ENCODE measurements around the gene LIN28A. TPM values are rescaled to one million over a fixed set of nuclear protein-coding genes. Genes with fewer than 3 reads are reported as not detected.

Gene LIN28A
- total and polyA plus RNA-seq, 2 experiments from 2014 or later, result 604 to 1,571 TPM

- TF ChIP-seq, protein P1, sequence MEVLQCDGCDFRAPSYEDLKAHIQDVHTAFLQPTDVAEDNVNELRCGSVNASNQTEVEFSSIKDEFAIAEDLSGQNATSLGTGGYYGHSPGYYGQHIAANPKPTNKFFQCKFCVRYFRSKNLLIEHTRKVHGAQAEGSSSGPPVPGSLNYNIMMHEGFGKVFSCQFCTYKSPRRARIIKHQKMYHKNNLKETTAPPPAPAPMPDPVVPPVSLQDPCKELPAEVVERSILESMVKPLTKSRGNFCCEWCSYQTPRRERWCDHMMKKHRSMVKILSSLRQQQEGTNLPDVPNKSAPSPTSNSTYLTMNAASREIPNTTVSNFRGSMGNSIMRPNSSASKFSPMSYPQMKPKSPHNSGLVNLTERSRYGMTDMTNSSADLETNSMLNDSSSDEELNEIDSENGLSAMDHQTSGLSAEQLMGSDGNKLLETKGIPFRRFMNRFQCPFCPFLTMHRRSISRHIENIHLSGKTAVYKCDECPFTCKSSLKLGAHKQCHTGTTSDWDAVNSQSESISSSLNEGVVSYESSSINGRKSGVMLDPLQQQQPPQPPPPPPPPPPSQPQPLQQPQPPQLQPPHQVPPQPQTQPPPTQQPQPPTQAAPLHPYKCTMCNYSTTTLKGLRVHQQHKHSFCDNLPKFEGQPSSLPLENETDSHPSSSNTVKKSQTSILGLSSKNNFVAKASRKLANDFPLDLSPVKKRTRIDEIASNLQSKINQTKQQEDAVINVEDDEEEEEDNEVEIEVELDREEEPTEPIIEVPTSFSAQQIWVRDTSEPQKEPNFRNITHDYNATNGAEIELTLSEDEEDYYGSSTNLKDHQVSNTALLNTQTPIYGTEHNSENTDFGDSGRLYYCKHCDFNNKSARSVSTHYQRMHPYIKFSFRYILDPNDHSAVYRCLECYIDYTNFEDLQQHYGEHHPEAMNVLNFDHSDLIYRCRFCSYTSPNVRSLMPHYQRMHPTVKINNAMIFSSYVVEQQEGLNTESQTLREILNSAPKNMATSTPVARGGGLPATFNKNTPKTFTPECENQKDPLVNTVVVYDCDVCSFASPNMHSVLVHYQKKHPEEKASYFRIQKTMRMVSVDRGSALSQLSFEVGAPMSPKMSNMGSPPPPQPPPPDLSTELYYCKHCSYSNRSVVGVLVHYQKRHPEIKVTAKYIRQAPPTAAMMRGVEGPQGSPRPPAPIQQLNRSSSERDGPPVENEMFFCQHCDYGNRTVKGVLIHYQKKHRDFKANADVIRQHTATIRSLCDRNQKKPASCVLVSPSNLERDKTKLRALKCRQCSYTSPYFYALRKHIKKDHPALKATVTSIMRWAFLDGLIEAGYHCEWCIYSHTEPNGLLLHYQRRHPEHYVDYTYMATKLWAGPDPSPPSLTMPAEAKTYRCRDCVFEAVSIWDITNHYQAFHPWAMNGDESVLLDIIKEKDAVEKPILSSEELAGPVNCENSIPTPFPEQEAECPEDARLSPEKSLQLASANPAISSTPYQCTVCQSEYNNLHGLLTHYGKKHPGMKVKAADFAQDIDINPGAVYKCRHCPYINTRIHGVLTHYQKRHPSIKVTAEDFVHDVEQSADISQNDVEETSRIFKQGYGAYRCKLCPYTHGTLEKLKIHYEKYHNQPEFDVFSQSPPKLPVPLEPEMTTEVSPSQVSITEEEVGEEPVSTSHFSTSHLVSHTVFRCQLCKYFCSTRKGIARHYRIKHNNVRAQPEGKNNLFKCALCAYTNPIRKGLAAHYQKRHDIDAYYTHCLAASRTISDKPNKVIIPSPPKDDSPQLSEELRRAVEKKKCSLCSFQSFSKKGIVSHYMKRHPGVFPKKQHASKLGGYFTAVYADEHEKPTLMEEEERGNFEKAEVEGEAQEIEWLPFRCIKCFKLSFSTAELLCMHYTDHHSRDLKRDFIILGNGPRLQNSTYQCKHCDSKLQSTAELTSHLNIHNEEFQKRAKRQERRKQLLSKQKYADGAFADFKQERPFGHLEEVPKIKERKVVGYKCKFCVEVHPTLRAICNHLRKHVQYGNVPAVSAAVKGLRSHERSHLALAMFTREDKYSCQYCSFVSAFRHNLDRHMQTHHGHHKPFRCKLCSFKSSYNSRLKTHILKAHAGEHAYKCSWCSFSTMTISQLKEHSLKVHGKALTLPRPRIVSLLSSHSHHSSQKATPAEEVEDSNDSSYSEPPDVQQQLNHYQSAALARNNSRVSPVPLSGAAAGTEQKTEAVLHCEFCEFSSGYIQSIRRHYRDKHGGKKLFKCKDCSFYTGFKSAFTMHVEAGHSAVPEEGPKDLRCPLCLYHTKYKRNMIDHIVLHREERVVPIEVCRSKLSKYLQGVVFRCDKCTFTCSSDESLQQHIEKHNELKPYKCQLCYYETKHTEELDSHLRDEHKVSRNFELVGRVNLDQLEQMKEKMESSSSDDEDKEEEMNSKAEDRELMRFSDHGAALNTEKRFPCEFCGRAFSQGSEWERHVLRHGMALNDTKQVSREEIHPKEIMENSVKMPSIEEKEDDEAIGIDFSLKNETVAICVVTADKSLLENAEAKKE (CRISPR knock-in tag; IDR thresholded peaks at IDR 0.05), result no peak
- no peak for TF ChIP-seq EZH2phosphoT487 (IDR thresholded peaks at IDR 0.05; ENCODE audit: unreplicated experiment)
- no peak for TF ChIP-seq ZNF114 (CRISPR knock-in tag; IDR thresholded peaks at IDR 0.05)
- TF ChIP-seq ETS1 (IDR thresholded peaks at IDR 0.05), result no peak
- no peak for TF ChIP-seq STAT1 (IDR thresholded peaks at IDR 0.05; ENCODE audit: unreplicated experiment)
These were observed 42.6 kb upstream of the LIN28A start (continued) for GRCh38 chr1:26368006-26368405.

GRCh38 chr1:26368486-26368885 is 42.1 kb upstream of the LIN28A start:
- H3K4me3 Mint-ChIP-seq, result no peak overlapping the region; the same call in 2 of the 3 replicates
- TF ChIP-seq, protein P2, sequence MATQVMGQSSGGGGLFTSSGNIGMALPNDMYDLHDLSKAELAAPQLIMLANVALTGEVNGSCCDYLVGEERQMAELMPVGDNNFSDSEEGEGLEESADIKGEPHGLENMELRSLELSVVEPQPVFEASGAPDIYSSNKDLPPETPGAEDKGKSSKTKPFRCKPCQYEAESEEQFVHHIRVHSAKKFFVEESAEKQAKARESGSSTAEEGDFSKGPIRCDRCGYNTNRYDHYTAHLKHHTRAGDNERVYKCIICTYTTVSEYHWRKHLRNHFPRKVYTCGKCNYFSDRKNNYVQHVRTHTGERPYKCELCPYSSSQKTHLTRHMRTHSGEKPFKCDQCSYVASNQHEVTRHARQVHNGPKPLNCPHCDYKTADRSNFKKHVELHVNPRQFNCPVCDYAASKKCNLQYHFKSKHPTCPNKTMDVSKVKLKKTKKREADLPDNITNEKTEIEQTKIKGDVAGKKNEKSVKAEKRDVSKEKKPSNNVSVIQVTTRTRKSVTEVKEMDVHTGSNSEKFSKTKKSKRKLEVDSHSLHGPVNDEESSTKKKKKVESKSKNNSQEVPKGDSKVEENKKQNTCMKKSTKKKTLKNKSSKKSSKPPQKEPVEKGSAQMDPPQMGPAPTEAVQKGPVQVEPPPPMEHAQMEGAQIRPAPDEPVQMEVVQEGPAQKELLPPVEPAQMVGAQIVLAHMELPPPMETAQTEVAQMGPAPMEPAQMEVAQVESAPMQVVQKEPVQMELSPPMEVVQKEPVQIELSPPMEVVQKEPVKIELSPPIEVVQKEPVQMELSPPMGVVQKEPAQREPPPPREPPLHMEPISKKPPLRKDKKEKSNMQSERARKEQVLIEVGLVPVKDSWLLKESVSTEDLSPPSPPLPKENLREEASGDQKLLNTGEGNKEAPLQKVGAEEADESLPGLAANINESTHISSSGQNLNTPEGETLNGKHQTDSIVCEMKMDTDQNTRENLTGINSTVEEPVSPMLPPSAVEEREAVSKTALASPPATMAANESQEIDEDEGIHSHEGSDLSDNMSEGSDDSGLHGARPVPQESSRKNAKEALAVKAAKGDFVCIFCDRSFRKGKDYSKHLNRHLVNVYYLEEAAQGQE (IDR thresholded peaks at IDR 0.05; ENCODE audit: unreplicated experiment), result no peak
- TF ChIP-seq CTCF (conservative IDR thresholded peaks at IDR 0.05; ENCODE audit: low read depth in 2 of 2) (no peak), STAT1 (IDR thresholded peaks at IDR 0.05; ENCODE audit: unreplicated experiment) (no peak)

More at GRCh38 chr1:26368486-26368885, 42.1 kb upstream of the LIN28A start:
- Mint-ChIP-seq H3K27ac (no peak overlapping the region), H3K4me1 (peaks cover 5% of the 10 kb centered on the region; the same call in 2 of the 3 replicates), H3K36me3 (ENCODE audit: low read depth) (no peaks in the 10 kb centered on the region), H3K27me3 (ENCODE audit: insufficient read depth, low read depth, poor library complexity) (peaks cover 11% of the 10 kb centered on the region), H3K9me3 (no peaks in the 10 kb centered on the region)
- no peaks in the 10 kb centered on the region for H3K4me1 ChIP-seq (ENCODE audit: insufficient read depth)
- no peaks in the 10 kb centered on the region for H3K79me2 ChIP-seq (replicated peaks; ENCODE audit: insufficient read depth)
- no peaks in the 10 kb centered on the region for H4K20me1 ChIP-seq (replicated peaks; ENCODE audit: insufficient read depth)
- 0 out of 2 replicates have a peak, but pooled peaks cover 10% of the 10 kb centered on the region for H3K27me3 ChIP-seq (ENCODE audit: insufficient read depth)
- H3K4me2 ChIP-seq, result no peak overlapping the region
- H2AFZ ChIP-seq, result no peak overlapping the region
- H3K9me2 ChIP-seq (ENCODE audit: insufficient read depth), result no peaks in the 10 kb centered on the region
- H3K4me3 ChIP-seq, result no peak overlapping the region
- no peak overlapping the region for H3K27ac ChIP-seq (ENCODE audit: low read depth)
- no peaks in the 10 kb centered on the region for H3K36me3 ChIP-seq (ENCODE audit: insufficient read depth)
- ATAC-seq, result no peak
- 0 out of 2 replicates have a peak, but pooled peaks cover 3% of the 10 kb centered on the region for H3F3A ChIP-seq (replicated peaks; ENCODE audit: low read depth)
- DNase-seq (ENCODE audit: low spot score), result no peak

Measured in GM23338 (cell line).